GM12892 (cell line): ENCODE data around the gene SUN1.

Experiments used
- POLR2A ChIP-seq: IDR thresholded peaks from 2 replicates; pipeline ENCODE4 v1.6.1; 2011; ENCODE audit warnings: low read depth, low read length, control low read depth
- TAF1 ChIP-seq: IDR thresholded peaks from 2 replicates; pipeline ENCODE4 v1.6.1; 2011; ENCODE audit warnings: low read depth, mild to moderate bottlenecking, control low read depth, low read length, borderline replicate concordance

DNA sequence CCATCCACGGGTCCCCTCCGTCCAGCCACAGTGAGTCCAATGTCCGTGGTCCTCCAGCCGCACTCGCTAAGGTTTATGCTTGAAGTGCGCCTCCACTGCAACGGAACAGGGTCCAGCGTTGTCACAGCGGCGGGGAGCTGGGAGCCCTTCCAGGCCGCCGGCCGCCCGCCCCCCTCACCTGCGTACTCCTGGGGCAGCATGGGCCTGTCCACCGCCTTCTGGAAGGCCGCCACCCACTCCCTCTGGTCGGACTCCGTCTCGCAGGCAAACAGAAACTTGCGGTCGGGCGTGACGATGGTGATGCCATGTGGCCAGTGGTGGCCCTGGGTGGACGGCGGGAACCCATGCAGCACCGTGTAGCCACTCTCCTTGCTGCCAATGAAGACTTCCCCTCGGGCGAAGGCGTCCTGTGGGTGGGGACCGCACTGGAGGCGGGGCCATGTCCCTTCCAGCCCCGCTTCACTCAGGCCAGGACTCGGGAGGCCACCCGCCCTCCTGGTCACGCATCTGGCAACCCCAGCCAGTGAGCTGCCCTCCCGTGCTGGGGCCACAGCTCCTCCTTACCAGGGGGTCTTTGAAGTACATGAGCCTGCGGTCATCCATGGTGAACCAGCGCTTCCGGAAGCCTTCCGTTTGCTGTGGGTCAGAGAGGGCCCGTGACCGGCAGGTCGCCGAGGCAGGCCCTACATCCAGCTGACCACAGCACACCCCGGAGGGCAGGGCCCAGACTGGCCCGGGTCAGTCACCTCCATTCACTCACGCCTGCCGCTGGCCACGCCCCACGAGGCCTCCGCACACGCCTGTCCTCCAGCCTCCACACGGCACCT lies 66.8 kb downstream of the SUN1 start:
- TF ChIP-seq POLR2A (no peak), TAF1 (no peak)
